K562 (cell line): ENCODE data around the gene SFPQ. TPM values are rescaled to one million over a fixed set of nuclear protein-coding genes. Genes with fewer than 3 reads are reported as not detected.

Source experiments
- CSDE1 ChIP-seq, 2 experiments: fragments of 450-650 bp; IDR thresholded peaks; 2 replicates each; pipeline ENCODE4 v1.6.1; 2016; ENCODE audit warnings: mild to moderate bottlenecking in 1 of 2
- ESRRA ChIP-seq: fragments of 450-650 bp; IDR thresholded peaks from 2 replicates; pipeline ENCODE4 v1.6.1; 2014; ENCODE audit warnings: low read depth, mild to moderate bottlenecking, moderate library complexity, borderline replicate concordance
- ESRRB ChIP-seq: fragments of 250-450 bp; sonication (Bioruptor Pico); IDR thresholded peaks from 2 replicates; pipeline ENCODE4 v1.5.0; 2020; ENCODE audit warnings: mild to moderate bottlenecking, moderate library complexity, borderline replicate concordance
- GTF2F1 ChIP-seq: IDR thresholded peaks from 2 replicates; pipeline ENCODE4 v1.6.1; 2011; ENCODE audit warnings: low read depth, low read length, improper control_type of control experiment
- ILK ChIP-seq: fragments of 450-650 bp; IDR thresholded peaks from 2 replicates; pipeline ENCODE4 v1.6.1; 2016; ENCODE audit warnings: missing genetic modification characterization, low read depth, mild to moderate bottlenecking, missing compliant biosample characterization, moderate library complexity, borderline replicate concordance
- POLR3A ChIP-seq: IDR thresholded peaks from 2 replicates; pipeline ENCODE4 v1.6.1; 2011; ENCODE audit warnings: borderline replicate concordance, mild to moderate bottlenecking, moderate library complexity; ENCODE audit not compliant: insufficient read length, insufficient read depth; ENCODE audit errors: extremely low read depth
- TOE1 ChIP-seq, 2 experiments: fragments of 450-650 bp in 1 of 2; sonication (generic) in 1 of 2; formaldehyde crosslinking in 1 of 2; IDR thresholded peaks; 2 replicates each; pipeline versions ENCODE4 v1.7.1 to v1.8.0; 2016 to 2022; ENCODE audit warnings: borderline replicate concordance in 2 of 2, mild to moderate bottlenecking in 2 of 2, antibody characterized with exemption in 1 of 2, inconsistent platforms in 1 of 2, low read depth in 1 of 2, missing genetic modification reagents in 1 of 2, moderate library complexity in 1 of 2
- ZBTB7A ChIP-seq: IDR thresholded peaks from 2 replicates; pipeline ENCODE4 v1.6.1; 2011; ENCODE audit warnings: low read depth, mild to moderate bottlenecking, low read length, moderate library complexity, borderline replicate concordance; ENCODE audit not compliant: control insufficient read depth
- ZNF785 ChIP-seq: fragments of 250-450 bp; sonication (Bioruptor Pico); IDR thresholded peaks from 2 replicates; pipeline ENCODE4 v1.4.0; 2020; ENCODE audit warnings: mild to moderate bottlenecking
- polyA plus RNA-seq, 8 experiments: library from polyadenylated mRNA; depleted of rRNA in 4 of 8; stranded (reverse) in 5 of 8; unstranded in 3 of 8; fragments of >200 nt; fragmentation: Nextera tagmentation in 2 of 8; fragmentation: Illumina TruSeq in 1 of 8; extraction: Ambion mirVana in 2 of 8; extraction: Trizol in 1 of 8; gene quantifications; 2 replicates each; pipeline versions ENCODE4 v1.2.1 to v1.2.3, GENCODE V29; 2011 to 2014; ENCODE audit warnings: inconsistent platforms in 1 of 8, missing spikeins in 1 of 8
- total RNA-seq, 7 experiments: library from RNA; depleted of rRNA in 6 of 7; stranded (reverse); fragments of >200 nt in 6 of 7; fragmentation: Illumina TruSeq in 2 of 7; extraction: Trizol in 2 of 7; gene quantifications; 2 replicates each; pipeline versions ENCODE4 v1.2.1 to v1.2.3, GENCODE V29; 2011 to 2021; ENCODE audit warnings: low replicate concordance in 1 of 7
- TF ChIP-seq, protein P1 (sequence below): fragments of 450-650 bp; IDR thresholded peaks from 2 replicates; pipeline ENCODE4 v1.6.1; 2016; ENCODE audit warnings: mild to moderate bottlenecking, moderate library complexity
- TF ChIP-seq, protein P2 (sequence below): sonication (generic); IDR thresholded peaks from 2 replicates; pipeline ENCODE4 v1.6.1; 2016

Gene SFPQ
- total and polyA plus RNA-seq, 9 of the 15 experiments (the other 6 are each of a cell fraction or from before 2014, with no cell fraction given): 69.7 to 562 (median 399) TPM

DNA sequence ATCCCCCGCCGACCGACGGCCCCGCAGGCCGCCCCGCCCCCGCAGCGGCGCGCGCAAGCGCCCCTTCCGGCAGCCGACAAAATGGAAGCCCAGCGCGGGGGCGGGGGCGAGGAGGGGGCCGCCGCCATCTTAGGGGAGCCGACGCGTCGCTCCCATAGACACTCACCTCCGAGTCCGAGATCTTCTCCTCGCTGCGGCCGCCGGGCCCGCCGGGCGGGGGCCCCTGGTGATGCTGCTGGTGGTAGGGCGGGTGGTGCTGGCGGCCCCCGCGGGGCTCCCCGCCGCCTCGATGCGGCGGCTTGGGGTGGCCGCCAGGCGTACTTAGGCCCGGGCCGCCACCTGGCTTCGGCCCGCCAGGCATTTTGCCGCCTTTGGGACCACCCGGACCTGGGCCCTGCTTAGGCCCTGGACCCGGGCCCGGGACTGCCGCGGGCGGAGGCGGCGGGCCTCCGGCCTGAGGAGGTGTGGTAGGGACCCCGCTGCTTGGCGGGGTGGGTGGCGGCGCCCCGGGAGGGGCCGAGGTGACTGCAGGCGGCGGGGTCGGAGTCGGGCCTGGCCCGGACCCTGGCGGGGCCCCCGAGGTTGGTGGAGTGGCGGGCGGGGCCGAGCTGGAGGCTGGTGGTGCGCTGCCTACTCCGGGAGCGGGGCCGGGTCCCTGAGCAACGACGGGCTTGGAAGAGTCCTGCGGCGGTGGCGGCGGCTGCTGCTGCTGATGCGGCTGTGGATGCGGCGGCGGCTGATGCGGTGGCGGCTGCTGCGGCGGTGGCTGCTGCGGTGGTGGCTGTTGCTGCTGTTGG lies 691 bp downstream of the SFPQ start (continued):
- TF ChIP-seq ZNF785 (CRISPR knock-in tag) (no peak), POLR3A (no peak), GTF2F1 (0 out of 2 replicates have a peak, but pooled peaks have one; percentile 32), CSDE1 (IDR thresholded peaks at IDR 0.05) (no peak), ESRRB (CRISPR knock-in tag) (no peak), ESRRA (peak; percentile 17; the same call in 1 of the 2 replicates), ZBTB7A (peak; percentile 22; the same call in 1 of the 2 replicates), TOE1 (IDR thresholded peaks at IDR 0.05; ENCODE audit: borderline replicate concordance) (no peak), TOE1 (CRISPR knock-in tag; IDR thresholded peaks at IDR 0.05; ENCODE audit: borderline replicate concordance, low read depth) (no peak), ILK (no peak)
- TF ChIP-seq, protein P1, sequence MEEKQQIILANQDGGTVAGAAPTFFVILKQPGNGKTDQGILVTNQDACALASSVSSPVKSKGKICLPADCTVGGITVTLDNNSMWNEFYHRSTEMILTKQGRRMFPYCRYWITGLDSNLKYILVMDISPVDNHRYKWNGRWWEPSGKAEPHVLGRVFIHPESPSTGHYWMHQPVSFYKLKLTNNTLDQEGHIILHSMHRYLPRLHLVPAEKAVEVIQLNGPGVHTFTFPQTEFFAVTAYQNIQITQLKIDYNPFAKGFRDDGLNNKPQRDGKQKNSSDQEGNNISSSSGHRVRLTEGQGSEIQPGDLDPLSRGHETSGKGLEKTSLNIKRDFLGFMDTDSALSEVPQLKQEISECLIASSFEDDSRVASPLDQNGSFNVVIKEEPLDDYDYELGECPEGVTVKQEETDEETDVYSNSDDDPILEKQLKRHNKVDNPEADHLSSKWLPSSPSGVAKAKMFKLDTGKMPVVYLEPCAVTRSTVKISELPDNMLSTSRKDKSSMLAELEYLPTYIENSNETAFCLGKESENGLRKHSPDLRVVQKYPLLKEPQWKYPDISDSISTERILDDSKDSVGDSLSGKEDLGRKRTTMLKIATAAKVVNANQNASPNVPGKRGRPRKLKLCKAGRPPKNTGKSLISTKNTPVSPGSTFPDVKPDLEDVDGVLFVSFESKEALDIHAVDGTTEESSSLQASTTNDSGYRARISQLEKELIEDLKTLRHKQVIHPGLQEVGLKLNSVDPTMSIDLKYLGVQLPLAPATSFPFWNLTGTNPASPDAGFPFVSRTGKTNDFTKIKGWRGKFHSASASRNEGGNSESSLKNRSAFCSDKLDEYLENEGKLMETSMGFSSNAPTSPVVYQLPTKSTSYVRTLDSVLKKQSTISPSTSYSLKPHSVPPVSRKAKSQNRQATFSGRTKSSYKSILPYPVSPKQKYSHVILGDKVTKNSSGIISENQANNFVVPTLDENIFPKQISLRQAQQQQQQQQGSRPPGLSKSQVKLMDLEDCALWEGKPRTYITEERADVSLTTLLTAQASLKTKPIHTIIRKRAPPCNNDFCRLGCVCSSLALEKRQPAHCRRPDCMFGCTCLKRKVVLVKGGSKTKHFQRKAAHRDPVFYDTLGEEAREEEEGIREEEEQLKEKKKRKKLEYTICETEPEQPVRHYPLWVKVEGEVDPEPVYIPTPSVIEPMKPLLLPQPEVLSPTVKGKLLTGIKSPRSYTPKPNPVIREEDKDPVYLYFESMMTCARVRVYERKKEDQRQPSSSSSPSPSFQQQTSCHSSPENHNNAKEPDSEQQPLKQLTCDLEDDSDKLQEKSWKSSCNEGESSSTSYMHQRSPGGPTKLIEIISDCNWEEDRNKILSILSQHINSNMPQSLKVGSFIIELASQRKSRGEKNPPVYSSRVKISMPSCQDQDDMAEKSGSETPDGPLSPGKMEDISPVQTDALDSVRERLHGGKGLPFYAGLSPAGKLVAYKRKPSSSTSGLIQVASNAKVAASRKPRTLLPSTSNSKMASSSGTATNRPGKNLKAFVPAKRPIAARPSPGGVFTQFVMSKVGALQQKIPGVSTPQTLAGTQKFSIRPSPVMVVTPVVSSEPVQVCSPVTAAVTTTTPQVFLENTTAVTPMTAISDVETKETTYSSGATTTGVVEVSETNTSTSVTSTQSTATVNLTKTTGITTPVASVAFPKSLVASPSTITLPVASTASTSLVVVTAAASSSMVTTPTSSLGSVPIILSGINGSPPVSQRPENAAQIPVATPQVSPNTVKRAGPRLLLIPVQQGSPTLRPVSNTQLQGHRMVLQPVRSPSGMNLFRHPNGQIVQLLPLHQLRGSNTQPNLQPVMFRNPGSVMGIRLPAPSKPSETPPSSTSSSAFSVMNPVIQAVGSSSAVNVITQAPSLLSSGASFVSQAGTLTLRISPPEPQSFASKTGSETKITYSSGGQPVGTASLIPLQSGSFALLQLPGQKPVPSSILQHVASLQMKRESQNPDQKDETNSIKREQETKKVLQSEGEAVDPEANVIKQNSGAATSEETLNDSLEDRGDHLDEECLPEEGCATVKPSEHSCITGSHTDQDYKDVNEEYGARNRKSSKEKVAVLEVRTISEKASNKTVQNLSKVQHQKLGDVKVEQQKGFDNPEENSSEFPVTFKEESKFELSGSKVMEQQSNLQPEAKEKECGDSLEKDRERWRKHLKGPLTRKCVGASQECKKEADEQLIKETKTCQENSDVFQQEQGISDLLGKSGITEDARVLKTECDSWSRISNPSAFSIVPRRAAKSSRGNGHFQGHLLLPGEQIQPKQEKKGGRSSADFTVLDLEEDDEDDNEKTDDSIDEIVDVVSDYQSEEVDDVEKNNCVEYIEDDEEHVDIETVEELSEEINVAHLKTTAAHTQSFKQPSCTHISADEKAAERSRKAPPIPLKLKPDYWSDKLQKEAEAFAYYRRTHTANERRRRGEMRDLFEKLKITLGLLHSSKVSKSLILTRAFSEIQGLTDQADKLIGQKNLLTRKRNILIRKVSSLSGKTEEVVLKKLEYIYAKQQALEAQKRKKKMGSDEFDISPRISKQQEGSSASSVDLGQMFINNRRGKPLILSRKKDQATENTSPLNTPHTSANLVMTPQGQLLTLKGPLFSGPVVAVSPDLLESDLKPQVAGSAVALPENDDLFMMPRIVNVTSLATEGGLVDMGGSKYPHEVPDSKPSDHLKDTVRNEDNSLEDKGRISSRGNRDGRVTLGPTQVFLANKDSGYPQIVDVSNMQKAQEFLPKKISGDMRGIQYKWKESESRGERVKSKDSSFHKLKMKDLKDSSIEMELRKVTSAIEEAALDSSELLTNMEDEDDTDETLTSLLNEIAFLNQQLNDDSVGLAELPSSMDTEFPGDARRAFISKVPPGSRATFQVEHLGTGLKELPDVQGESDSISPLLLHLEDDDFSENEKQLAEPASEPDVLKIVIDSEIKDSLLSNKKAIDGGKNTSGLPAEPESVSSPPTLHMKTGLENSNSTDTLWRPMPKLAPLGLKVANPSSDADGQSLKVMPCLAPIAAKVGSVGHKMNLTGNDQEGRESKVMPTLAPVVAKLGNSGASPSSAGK: no peak
- TF ChIP-seq, protein P2, sequence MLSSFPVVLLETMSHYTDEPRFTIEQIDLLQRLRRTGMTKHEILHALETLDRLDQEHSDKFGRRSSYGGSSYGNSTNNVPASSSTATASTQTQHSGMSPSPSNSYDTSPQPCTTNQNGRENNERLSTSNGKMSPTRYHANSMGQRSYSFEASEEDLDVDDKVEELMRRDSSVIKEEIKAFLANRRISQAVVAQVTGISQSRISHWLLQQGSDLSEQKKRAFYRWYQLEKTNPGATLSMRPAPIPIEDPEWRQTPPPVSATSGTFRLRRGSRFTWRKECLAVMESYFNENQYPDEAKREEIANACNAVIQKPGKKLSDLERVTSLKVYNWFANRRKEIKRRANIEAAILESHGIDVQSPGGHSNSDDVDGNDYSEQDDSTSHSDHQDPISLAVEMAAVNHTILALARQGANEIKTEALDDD: no peak
